B cell (primary cell): ENCODE measurements around the gene LENG8. TPM values are rescaled to one million over a fixed set of nuclear protein-coding genes. Genes with fewer than 3 reads are reported as not detected.

Experiments
- ATAC-seq: fragments of 200-7000 bp; cut with Tn5 transposase; one replicate; pipeline ENCODE4 v1.10.0; 2021; ENCODE audit warnings: low read depth, mild to moderate bottlenecking, moderate number of reproducible peaks, moderate library complexity
- CTCF ChIA-PET: fragments of 350-600 bp; sonication (Branson Sonifier 250); formaldehyde crosslinking; loops from one replicate; lab custom pipeline; 2021; ENCODE audit warnings: antibody characterized with exemption, inconsistent platforms; lab: Charles Lee
- POLR2A ChIA-PET: fragments of 350-600 bp; sonication (Branson Sonifier 250); formaldehyde crosslinking; loops from one replicate; lab custom pipeline; 2021; ENCODE audit warnings: antibody characterized with exemption; lab: Charles Lee
- DNase-seq: peaks from one replicate; pipeline ENCODE4 v3.0.0; 2013
- H2AFZ ChIP-seq: 2 replicates; pipeline ENCODE4 v1.6.1; 2012; ENCODE audit warnings: mild to moderate bottlenecking, low read depth, low read length; ENCODE audit not compliant: insufficient read depth, poor library complexity, severe bottlenecking
- H3K27ac ChIP-seq, 2 donors: 1 replicate in 1 of 2; 2 replicates in 1 of 2; pipeline ENCODE4 v1.5.1; 2012 to 2013; ENCODE audit warnings: low read length in 2 of 2, mild to moderate bottlenecking in 2 of 2, moderate library complexity in 1 of 2
- H3K27me3 ChIP-seq, 4 experiments: fragments of 200-600 bp in 1 of 4; sonication (generic) in 1 of 4; replicated peaks in 1 of 4; 1 replicate in 2 of 4; 2 replicates in 2 of 4; pipeline versions ENCODE4 v1.6.1 to v1.7.0; 2013 to 2016; ENCODE audit warnings: low read length in 3 of 4, mild to moderate bottlenecking in 2 of 4, mixed read lengths in 1 of 4, moderate library complexity in 1 of 4; ENCODE audit not compliant: insufficient read depth in 4 of 4, control insufficient read depth in 3 of 4; ENCODE audit errors: control extremely low read depth in 1 of 4
- H3K36me3 ChIP-seq, 2 experiments: replicated peaks in 1 of 2; 1 replicate in 1 of 2; 2 replicates in 1 of 2; pipeline versions ENCODE4 v1.6.1 to v1.7.1; 2013; ENCODE audit warnings: low read length in 1 of 2; ENCODE audit not compliant: insufficient read depth in 2 of 2, control insufficient read depth in 1 of 2; ENCODE audit errors: control extremely low read depth in 1 of 2, extremely low read depth in 1 of 2
- H3K4me1 ChIP-seq, 2 donors: fragments of 200-600 bp in 1 of 2; sonication (generic) in 1 of 2; 1 replicate in 1 of 2; 2 replicates in 1 of 2; pipeline versions ENCODE4 v1.5.1 to v1.6.1; 2013 to 2017; ENCODE audit warnings: low read length in 2 of 2; ENCODE audit not compliant: control insufficient read depth in 2 of 2, insufficient read depth in 2 of 2
- H3K4me2 ChIP-seq: replicated peaks from 2 replicates; pipeline ENCODE3; 2012; ENCODE audit warnings: mild to moderate bottlenecking, low read depth, low read length; ENCODE audit not compliant: poor library complexity, severe bottlenecking
- H3K4me3 ChIP-seq, 5 experiments: fragments of 200-600 bp in 1 of 5; sonication (generic) in 1 of 5; 1 replicate in 3 of 5; 2 replicates in 2 of 5; pipeline versions ENCODE4 v1.5.1 to v1.7.0; 2011 to 2016; ENCODE audit warnings: low read length in 4 of 5, mild to moderate bottlenecking in 4 of 5, low read depth in 2 of 5, control low read depth in 1 of 5, moderate library complexity in 1 of 5; ENCODE audit not compliant: insufficient read depth in 1 of 5; ENCODE audit errors: control extremely low read depth in 1 of 5, extremely low read depth in 1 of 5
- H3K79me2 ChIP-seq: fragments of 200-600 bp; sonication (generic); one replicate; pipeline ENCODE4 v1.6.0; 2016; ENCODE audit warnings: low read length; ENCODE audit not compliant: control insufficient read depth, insufficient read depth
- H3K9ac ChIP-seq: fragments of 200-600 bp; sonication (generic); 2 replicates; pipeline ENCODE4 v1.6.1; 2017; ENCODE audit warnings: mild to moderate bottlenecking, low read length, moderate library complexity
- H3K9me3 ChIP-seq, 3 donors: one replicate each; pipeline versions ENCODE4 v1.6.1 to v1.7.1; 2013; ENCODE audit warnings: low read length in 2 of 3; ENCODE audit not compliant: control insufficient read depth in 2 of 3, insufficient read depth in 1 of 3; ENCODE audit errors: control extremely low read depth in 1 of 3
- H4K20me1 ChIP-seq: 2 replicates; pipeline ENCODE4 v1.6.0; 2012; ENCODE audit warnings: mild to moderate bottlenecking, low read length; ENCODE audit not compliant: insufficient read depth, control insufficient read depth, poor library complexity, severe bottlenecking
- H3K27ac Mint-ChIP-seq: one replicate; pipeline ENCODE4 v1.8.0; 2021; ENCODE audit warnings: mixed read lengths
- H3K27me3 Mint-ChIP-seq: one replicate; pipeline ENCODE4 v1.8.0; 2021; ENCODE audit warnings: mixed read lengths
- H3K4me1 Mint-ChIP-seq: one replicate; pipeline ENCODE4 v1.8.0; 2021; ENCODE audit warnings: mixed read lengths
- H3K4me3 Mint-ChIP-seq: one replicate; pipeline ENCODE4 v1.8.0; 2021; ENCODE audit warnings: mixed read lengths
- H3K9me3 Mint-ChIP-seq: one replicate; pipeline ENCODE4 v1.8.0; 2022; ENCODE audit warnings: mixed read lengths; ENCODE audit not compliant: insufficient read depth
- CTCF ChIP-seq: fragments of 200-600 bp; IDR thresholded peaks from one replicate; pipeline ENCODE4 v1.8.0; 2022; ENCODE audit warnings: antibody characterized with exemption, mild to moderate bottlenecking
- EZH2 ChIP-seq: IDR thresholded peaks from 2 replicates; pipeline ENCODE4 v1.6.1; 2012; ENCODE audit warnings: borderline replicate concordance, low read depth, mild to moderate bottlenecking, moderate library complexity, low read length; ENCODE audit not compliant: insufficient read depth, poor library complexity, severe bottlenecking
- WGBS: methylation state at CpG from one replicate; pipeline ENCODE4 v1.1.5; 2013; ENCODE audit warnings: missing lambda C conversion rate; ENCODE audit not compliant: insufficient coverage; 5-methylcytosine and 5-hydroxymethylcytosine counted together
- intact Hi-C: fragments of 100-400 bp; cut with micrococcal nuclease; formaldehyde crosslinking; loops from one replicate; pipeline ENCODE4 v1.10.0; 2022
- polyA plus RNA-seq: library from polyadenylated mRNA; depleted of rRNA; stranded (reverse); fragments of >200 nt; gene quantifications from 2 replicates; pipeline ENCODE4 v1.2.3, GENCODE V29; 2012
- total RNA-seq, 2 donors: library from RNA; stranded (reverse); fragments of 120-200 nt in 1 of 2; gene quantifications; 1 replicate in 1 of 2; 2 replicates in 1 of 2; pipeline versions ENCODE4 v1.2.3 to v1.2.4, GENCODE V29; 2013 to 2022

The LENG8 gene
- total and polyA plus RNA-seq, 2 donors (not counting 1 experiment from before 2014, with no cell fraction given): 687 to 753 TPM

DNA sequence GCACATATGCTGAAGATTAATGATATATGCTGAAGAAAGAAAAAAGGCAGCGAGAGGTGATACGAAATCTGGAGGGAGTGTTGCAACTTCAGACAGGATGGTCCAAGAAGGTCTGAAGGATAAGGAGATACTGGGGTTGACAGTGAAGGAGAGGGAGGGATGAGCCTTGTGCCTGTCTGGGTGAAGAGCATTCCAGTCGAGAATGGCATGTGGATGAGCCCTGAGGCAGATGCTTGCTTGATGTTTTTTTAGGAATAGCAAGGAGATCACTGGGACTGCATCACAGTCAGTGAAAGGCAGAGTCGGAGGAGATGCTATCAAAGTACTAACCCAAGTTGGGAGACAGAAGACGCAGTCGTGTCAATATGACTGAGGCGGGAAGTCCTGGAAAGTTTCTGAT lies 40.3 kb downstream of the LENG8 start:
- Histone ChIP-seq H3K4me1 (peaks cover 0 to 8% of the 10 kb centered on the region in 2 donors), H3K36me3 (no peaks in the 10 kb centered on the region), H3K27me3 (peaks cover 0 to 14% (median 5%) of the 10 kb centered on the region in 4 experiments), H3K9me3 (no peaks in the 10 kb centered on the region), H3K4me2 (no peak overlapping the region), H3K79me2 (no peaks in the 10 kb centered on the region), H2AFZ (no peak overlapping the region), H3K27ac (no peak overlapping the region), H3K4me3 (no peak overlapping the region), H3K9ac (no peak overlapping the region), H4K20me1 (no peaks in the 10 kb centered on the region)
- peaks cover 5% of the 10 kb centered on the region for H3K4me1 Mint-ChIP-seq
- WGBS: 81% methylated on average over 6 of the region's 7 CpGs
- ATAC-seq: no peak
- DNase-seq: no peak
- CTCF ChIA-PET: interaction anchor here (1.2 kb wide), 1 partner anchor 8 kb away, joined by 7 read pairs; no protein-coding TSS in a partner anchor
- H3K27ac Mint-ChIP-seq: no peak overlapping the region
- TF ChIP-seq EZH2 (no peak), CTCF (no peak)
- H3K4me3 Mint-ChIP-seq: no peak overlapping the region
- no peaks in the 10 kb centered on the region for H3K9me3 Mint-ChIP-seq
- intact Hi-C loops: loop anchor here (10.0 kb wide), 1 partner anchor 425 kb away; no protein-coding TSS in a partner anchor
- peaks cover 42% of the 10 kb centered on the region for H3K27me3 Mint-ChIP-seq
- POLR2A ChIA-PET: no interaction called here

DNA sequence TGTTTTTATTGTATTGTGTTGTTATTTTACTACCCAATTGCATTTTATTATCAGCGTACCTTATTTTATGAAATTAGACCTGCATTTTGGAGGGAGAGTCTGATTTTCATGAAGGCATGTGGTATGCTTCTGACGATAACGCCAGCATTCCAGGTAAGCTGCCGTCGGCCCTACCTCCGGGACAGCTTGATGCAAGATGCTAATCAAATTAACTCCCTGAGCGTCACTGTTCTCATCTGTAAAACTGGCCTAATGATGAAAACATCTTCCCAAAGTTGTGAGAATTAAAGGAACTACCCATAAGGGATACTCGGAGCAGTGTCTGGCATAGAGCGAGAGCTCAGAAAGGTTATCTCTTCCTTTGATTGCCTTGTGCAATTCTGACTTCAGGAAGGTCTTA lies 40.8 kb downstream of the LENG8 start:
- H3K4me1 Mint-ChIP-seq: peaks cover 5% of the 10 kb centered on the region
- CTCF ChIA-PET: interaction anchor here (1.2 kb wide), 1 partner anchor 9 kb away, joined by 7 read pairs; no protein-coding TSS in a partner anchor

More for the DNA sequence above, 40.8 kb downstream of the LENG8 start:
- peaks cover 0 to 16% (median 4%) of the 10 kb centered on the region in 4 experiments for H3K27me3 ChIP-seq
- H3K79me2 ChIP-seq: no peaks in the 10 kb centered on the region
- H3K4me3 Mint-ChIP-seq: no peak overlapping the region
- no peaks in the 10 kb centered on the region for H3K36me3 ChIP-seq
- TF ChIP-seq EZH2: no peak
- no peak for TF ChIP-seq CTCF
- WGBS: 74% methylated on average over 8 of the region's 9 CpGs
- H3K9me3 ChIP-seq: no peaks in the 10 kb centered on the region
- H3K27ac Mint-ChIP-seq: no peak overlapping the region
- peaks cover 0 to 8% of the 10 kb centered on the region in 2 donors for H3K4me1 ChIP-seq
- ATAC-seq: no peak
- H3K9ac ChIP-seq: no peak overlapping the region
- no peak overlapping the region for H3K4me2 ChIP-seq
- H2AFZ ChIP-seq: no peak overlapping the region
- H3K9me3 Mint-ChIP-seq: no peaks in the 10 kb centered on the region
- peaks cover 40% of the 10 kb centered on the region for H3K27me3 Mint-ChIP-seq
- H3K27ac ChIP-seq: no peak overlapping the region
- DNase-seq: no peak
- intact Hi-C loops: loop anchor here (10.0 kb wide), 1 partner anchor 425 kb away; no protein-coding TSS in a partner anchor
- no peaks in the 10 kb centered on the region for H4K20me1 ChIP-seq
- POLR2A ChIA-PET: no interaction called here
- no peak overlapping the region for H3K4me3 ChIP-seq
